ENCODE data around the gene PCBP3.

DNA sequence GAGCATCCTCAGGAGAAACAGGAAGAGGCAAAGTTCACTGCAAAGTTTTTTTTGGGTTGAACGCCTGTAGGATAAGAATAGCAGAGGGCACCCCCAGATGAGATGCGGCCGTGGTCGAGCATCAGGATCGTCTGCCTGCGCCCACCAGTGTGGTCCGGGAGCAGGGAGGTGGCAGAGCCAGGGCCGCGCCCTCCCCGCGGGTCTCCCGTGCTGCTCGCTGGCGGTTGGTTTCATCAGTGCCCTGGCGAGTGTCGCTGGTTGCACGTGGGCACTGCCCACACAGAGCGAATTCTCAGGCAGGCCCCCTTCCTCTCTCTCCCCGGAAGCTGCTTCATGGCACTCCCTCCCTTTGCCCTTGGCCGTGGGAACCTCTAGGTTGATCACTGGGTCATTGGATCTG lies 120.0 kb downstream of the PCBP3 start:
- no peak for TF ChIP-seq POLR2A (IDR thresholded peaks at IDR 0.05)
- TF ChIP-seq, protein P1, sequence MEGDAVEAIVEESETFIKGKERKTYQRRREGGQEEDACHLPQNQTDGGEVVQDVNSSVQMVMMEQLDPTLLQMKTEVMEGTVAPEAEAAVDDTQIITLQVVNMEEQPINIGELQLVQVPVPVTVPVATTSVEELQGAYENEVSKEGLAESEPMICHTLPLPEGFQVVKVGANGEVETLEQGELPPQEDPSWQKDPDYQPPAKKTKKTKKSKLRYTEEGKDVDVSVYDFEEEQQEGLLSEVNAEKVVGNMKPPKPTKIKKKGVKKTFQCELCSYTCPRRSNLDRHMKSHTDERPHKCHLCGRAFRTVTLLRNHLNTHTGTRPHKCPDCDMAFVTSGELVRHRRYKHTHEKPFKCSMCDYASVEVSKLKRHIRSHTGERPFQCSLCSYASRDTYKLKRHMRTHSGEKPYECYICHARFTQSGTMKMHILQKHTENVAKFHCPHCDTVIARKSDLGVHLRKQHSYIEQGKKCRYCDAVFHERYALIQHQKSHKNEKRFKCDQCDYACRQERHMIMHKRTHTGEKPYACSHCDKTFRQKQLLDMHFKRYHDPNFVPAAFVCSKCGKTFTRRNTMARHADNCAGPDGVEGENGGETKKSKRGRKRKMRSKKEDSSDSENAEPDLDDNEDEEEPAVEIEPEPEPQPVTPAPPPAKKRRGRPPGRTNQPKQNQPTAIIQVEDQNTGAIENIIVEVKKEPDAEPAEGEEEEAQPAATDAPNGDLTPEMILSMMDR (IDR thresholded peaks at IDR 0.05) = no peak
